H9 (cell line): Measurements from ENCODE around the gene PPCDC. TPM values are rescaled to one million over a fixed set of nuclear protein-coding genes. Genes with fewer than 3 reads are reported as not detected.
"Not testable (repeated sequence)": the region's sequence is repeated elsewhere in the genome, so short reads cannot be mapped to it uniquely, and the experiment has no call there.

Source experiments
- DNase-seq: peaks from one replicate; pipeline ENCODE4 v3.0.0-alpha.2; 2017
- H2AFZ ChIP-seq: one replicate; pipeline ENCODE4 v1.6.1; 2013; ENCODE audit warnings: mild to moderate bottlenecking, low read length, control low read depth, moderate library complexity
- H2AK5ac ChIP-seq: 2 replicates; pipeline ENCODE4 v1.6.1; 2013; ENCODE audit warnings: low read length, control low read depth, mixed read lengths; ENCODE audit not compliant: insufficient read length
- H2BK120ac ChIP-seq: one replicate; pipeline ENCODE4 v1.6.1; 2013; ENCODE audit warnings: low read depth, mild to moderate bottlenecking, low read length, control low read depth, inconsistent platforms; ENCODE audit not compliant: poor library complexity, severe bottlenecking
- H2BK12ac ChIP-seq: 2 replicates; pipeline ENCODE4 v1.6.1; 2013; ENCODE audit warnings: low read length, control low read depth, mixed read lengths, low read depth; ENCODE audit not compliant: insufficient read length
- H2BK15ac ChIP-seq: 2 replicates; pipeline ENCODE4 v1.6.1; 2013; ENCODE audit warnings: low read depth, low read length, control low read depth
- H2BK20ac ChIP-seq: one replicate; pipeline ENCODE4 v1.6.1; 2013; ENCODE audit warnings: low read depth, mild to moderate bottlenecking, low read length, control low read depth, inconsistent platforms; ENCODE audit not compliant: poor library complexity, severe bottlenecking
- H2BK5ac ChIP-seq: 2 replicates; pipeline ENCODE4 v1.6.1; 2013; ENCODE audit warnings: low read length, control low read depth, mixed read lengths; ENCODE audit not compliant: insufficient read length
- H3K14ac ChIP-seq: 2 replicates; pipeline ENCODE4 v1.6.1; 2013; ENCODE audit warnings: low read length, control low read depth; ENCODE audit not compliant: insufficient read depth
- H3K18ac ChIP-seq: 2 replicates; pipeline ENCODE4 v1.6.1; 2013; ENCODE audit warnings: low read depth, mild to moderate bottlenecking, mixed read lengths, low read length, control low read depth; ENCODE audit not compliant: insufficient read length
- H3K23ac ChIP-seq: 2 replicates; pipeline ENCODE4 v1.6.1; 2013; ENCODE audit warnings: low read length, control low read depth, mixed read lengths, low read depth; ENCODE audit not compliant: insufficient read length
- H3K23me2 ChIP-seq: 2 replicates; pipeline ENCODE4 v1.6.1; 2013; ENCODE audit warnings: low read depth, mild to moderate bottlenecking, mixed read lengths, low read length, control low read depth; ENCODE audit not compliant: insufficient read length, poor library complexity, severe bottlenecking
- H3K27ac ChIP-seq: 2 replicates; pipeline ENCODE4 v1.5.1; 2013; ENCODE audit warnings: low read length, control low read depth, mixed read lengths, low read depth; ENCODE audit not compliant: insufficient read length
- H3K27me3 ChIP-seq: 2 replicates; pipeline ENCODE4 v1.6.1; 2013; ENCODE audit warnings: low read length, control low read depth, inconsistent platforms; ENCODE audit not compliant: insufficient read depth
- H3K4ac ChIP-seq: 2 replicates; pipeline ENCODE4 v1.6.1; 2013; ENCODE audit warnings: low read depth, mild to moderate bottlenecking, control low read depth, inconsistent platforms, low read length, moderate library complexity
- H3K4me1 ChIP-seq: 2 replicates; pipeline ENCODE4 v1.6.1; 2013; ENCODE audit warnings: low read length, control low read depth, inconsistent platforms; ENCODE audit not compliant: insufficient read depth
- H3K4me2 ChIP-seq: 2 replicates; pipeline ENCODE4 v1.6.1; 2013; ENCODE audit warnings: low read length, control low read depth, mixed read lengths; ENCODE audit not compliant: insufficient read length, insufficient read depth
- H3K56ac ChIP-seq: 2 replicates; pipeline ENCODE4 v1.6.1; 2013; ENCODE audit warnings: low read depth, mild to moderate bottlenecking, mixed read lengths, low read length, control low read depth; ENCODE audit not compliant: insufficient read length
- H3K79me1 ChIP-seq: 2 replicates; pipeline ENCODE4 v1.6.1; 2013; ENCODE audit warnings: low read depth, mild to moderate bottlenecking, moderate library complexity, low read length, control low read depth, inconsistent platforms; ENCODE audit not compliant: insufficient read depth, poor library complexity, severe bottlenecking
- H3K79me2 ChIP-seq: 2 replicates; pipeline ENCODE4 v1.6.1; 2013; ENCODE audit warnings: low read length, control low read depth, inconsistent platforms; ENCODE audit not compliant: insufficient read depth
- H3K9ac ChIP-seq: 2 replicates; pipeline ENCODE4 v1.6.1; 2013; ENCODE audit warnings: low read length, control low read depth, mixed read lengths; ENCODE audit not compliant: insufficient read length; ENCODE audit errors: extremely low read depth
- H3K9me3 ChIP-seq: one replicate; pipeline ENCODE4 v1.6.1; 2013; ENCODE audit warnings: low read depth, low read length, inconsistent platforms; ENCODE audit not compliant: control insufficient read depth
- H3T11ph ChIP-seq: one replicate; pipeline ENCODE4 v1.6.1; 2013; ENCODE audit warnings: mild to moderate bottlenecking, low read length, control low read depth, inconsistent platforms
- H4K20me1 ChIP-seq: one replicate; pipeline ENCODE4 v1.6.1; 2013; ENCODE audit not compliant: control insufficient read depth, insufficient read length, insufficient read depth
- H4K5ac ChIP-seq: 2 replicates; pipeline ENCODE4 v1.6.1; 2013; ENCODE audit warnings: low read depth, mild to moderate bottlenecking, mixed read lengths, low read length, control low read depth; ENCODE audit not compliant: insufficient read length
- H4K8ac ChIP-seq: replicated peaks from 2 replicates; pipeline ENCODE4 v1.6.1; 2013; ENCODE audit warnings: low read length, control low read depth, mixed read lengths, low read depth; ENCODE audit not compliant: insufficient read length
- H4K91ac ChIP-seq: 2 replicates; pipeline ENCODE4 v1.6.1; 2013; ENCODE audit warnings: low read depth, mild to moderate bottlenecking, moderate library complexity, mixed read lengths, low read length, control low read depth; ENCODE audit not compliant: insufficient read length
- H3K27ac Mint-ChIP-seq, 3 experiments: 2 replicates in 2 of 3; 3 replicates in 1 of 3; pipeline ENCODE4 v1.8.0; 2020 to 2021; ENCODE audit warnings: mixed read lengths in 3 of 3, mild to moderate bottlenecking in 1 of 3, moderate library complexity in 1 of 3
- H3K27me3 Mint-ChIP-seq: 2 replicates; pipeline ENCODE4 v1.8.0; 2021; ENCODE audit warnings: low read depth, mild to moderate bottlenecking, moderate library complexity, mixed read lengths
- H3K36me3 Mint-ChIP-seq, 3 experiments: 2 replicates in 2 of 3; 3 replicates in 1 of 3; pipeline ENCODE4 v1.8.0; 2020 to 2021; ENCODE audit warnings: low read depth in 3 of 3, mixed read lengths in 3 of 3; ENCODE audit not compliant: insufficient read depth in 1 of 3
- H3K4me1 Mint-ChIP-seq, 2 experiments: 2 replicates each; pipeline ENCODE4 v1.8.0; 2020; ENCODE audit warnings: mixed read lengths in 2 of 2
- H3K4me3 Mint-ChIP-seq, 2 experiments: 2 replicates in 1 of 2; 3 replicates in 1 of 2; pipeline ENCODE4 v1.8.0; 2020 to 2021; ENCODE audit warnings: mild to moderate bottlenecking in 2 of 2, mixed read lengths in 2 of 2, moderate library complexity in 1 of 2
- H3K9me3 Mint-ChIP-seq, 2 experiments: 2 replicates in 1 of 2; 3 replicates in 1 of 2; pipeline ENCODE4 v1.8.0; 2020; ENCODE audit warnings: mild to moderate bottlenecking in 2 of 2, mixed read lengths in 2 of 2, moderate library complexity in 1 of 2
- CTCF ChIP-seq: fragments of 200-600 bp; sonication (generic); conservative IDR thresholded peaks from 3 replicates; pipeline ENCODE4 v1.8.0; 2021; ENCODE audit warnings: antibody characterized with exemption, mild to moderate bottlenecking
- WGBS: extraction: QIAGEN DNeasy Blood & Tissue Kit; methylation state at CpG from one replicate; pipeline ENCODE4 v1.1.7; 2013; ENCODE audit warnings: missing lambda C conversion rate, low lambda C conversion rate, mixed read lengths; ENCODE audit not compliant: insufficient read length; ENCODE audit errors: extremely low coverage; 5-methylcytosine and 5-hydroxymethylcytosine counted together
- total RNA-seq: library from RNA; stranded (reverse); gene quantifications from 2 replicates; pipeline ENCODE4 v1.2.1, GENCODE V29; 2021

The PPCDC gene
- total RNA-seq, 1 experiment from 2014 or later = 17.6 TPM

GRCh38 chr15:75091814-75092213 lies 68.4 kb downstream of the PPCDC start:
- Histone ChIP-seq H3K23ac (no peak overlapping the region), H3K56ac (no peak overlapping the region), H4K8ac (no peak overlapping the region), H4K5ac (no peak overlapping the region), H3T11ph (no peak overlapping the region), H3K27ac (no peak overlapping the region), H3K27me3 (no peaks in the 10 kb centered on the region), H2BK15ac (no peak overlapping the region), H3K9ac (no peak overlapping the region), H2BK5ac (no peak overlapping the region), H3K9me3 (no peaks in the 10 kb centered on the region), H2BK120ac (no peak overlapping the region), H3K79me2 (no peaks in the 10 kb centered on the region), H3K18ac (no peak overlapping the region), H4K91ac (no peak overlapping the region), H3K4me1 (no peaks in the 10 kb centered on the region), H4K20me1 (no peaks in the 10 kb centered on the region), H3K23me2 (peaks cover 3% of the 10 kb centered on the region), H2BK20ac (no peak overlapping the region), H2BK12ac (no peak overlapping the region), H2AFZ (no peak overlapping the region), H3K4me2 (no peak overlapping the region), H3K79me1 (no peaks in the 10 kb centered on the region), H3K14ac (no peak overlapping the region), H3K4ac (no peak overlapping the region), H2AK5ac (no peak overlapping the region)
- peaks cover 0 to 5% of the 10 kb centered on the region in 2 experiments; a peak in 3 of 5 replicates for H3K9me3 Mint-ChIP-seq
- no peaks in the 10 kb centered on the region; a peak in 1 of 7 replicates for H3K36me3 Mint-ChIP-seq
- no peak overlapping the region for H3K4me3 Mint-ChIP-seq
- no peak for TF ChIP-seq CTCF
- H3K27ac Mint-ChIP-seq = no peak overlapping the region
- H3K4me1 Mint-ChIP-seq = no peaks in the 10 kb centered on the region
- peaks cover 4% of the 10 kb centered on the region for H3K27me3 Mint-ChIP-seq
- DNase-seq = no peak

- H3K4me3 Mint-ChIP-seq, H3K9me3 Mint-ChIP-seq, H4K20me1 ChIP-seq: not testable (repeated sequence)
Observed at GRCh38 chr15:75094961-75095478, 71.6 kb downstream of the PPCDC start.

More at GRCh38 chr15:75094961-75095478, 71.6 kb downstream of the PPCDC start:
- H3K23ac ChIP-seq, H2BK20ac ChIP-seq, H3K79me1 ChIP-seq, H3K4me2 ChIP-seq, H4K8ac ChIP-seq, H3K14ac ChIP-seq, H2BK120ac ChIP-seq, H2BK15ac ChIP-seq, H3T11ph ChIP-seq, H3K23me2 ChIP-seq, H3K27ac ChIP-seq, H3K4me1 ChIP-seq, H4K91ac ChIP-seq, H3K36me3 Mint-ChIP-seq, H3K79me2 ChIP-seq, H3K27me3 ChIP-seq, H3K56ac ChIP-seq, H2AFZ ChIP-seq, H2BK12ac ChIP-seq, H4K5ac ChIP-seq, H3K9me3 ChIP-seq, DNase-seq, H3K4ac ChIP-seq, H3K4me1 Mint-ChIP-seq, H3K27me3 Mint-ChIP-seq, H3K18ac ChIP-seq, H3K27ac Mint-ChIP-seq, H2BK5ac ChIP-seq, H2AK5ac ChIP-seq, H3K9ac ChIP-seq: not testable (repeated sequence)
- no CpG with 5 or more reads among the region's 4 CpGs for WGBS
